Tibial artery (tissue), 4 donors: Measurements from ENCODE around the gene NTM.

ENCODE experiments used
- DNase-seq, 2 donors: peaks; one replicate each; pipeline ENCODE4 v3.0.0-alpha.2; 2019
- H3K27ac ChIP-seq, 2 donors: fragments of 200-600 bp; sonication (generic) in 1 of 2; 1 replicate in 1 of 2; 2 replicates in 1 of 2; pipeline ENCODE4 v1.5.1; 2018 to 2019; ENCODE audit warnings: mild to moderate bottlenecking in 1 of 2
- H3K27me3 ChIP-seq, 2 donors: fragments of 200-600 bp; sonication (generic) in 1 of 2; one replicate each; pipeline versions ENCODE4 v1.5.1 to v1.6.0; 2016 to 2019
- H3K36me3 ChIP-seq, 3 donors: fragments of 200-600 bp; sonication (generic) in 2 of 3; one replicate each; pipeline ENCODE4 v1.5.1; 2016 to 2019; ENCODE audit warnings: mild to moderate bottlenecking in 2 of 3
- H3K4me1 ChIP-seq, 4 donors: fragments of 200-600 bp; sonication (generic) in 2 of 4; 1 replicate in 3 of 4; 2 replicates in 1 of 4; pipeline ENCODE4 v1.5.1; 2016 to 2019
- H3K4me3 ChIP-seq, 2 donors: fragments of 200-600 bp; sonication (generic) in 1 of 2; 1 replicate in 1 of 2; 2 replicates in 1 of 2; pipeline ENCODE4 v1.5.1; 2018 to 2019; ENCODE audit warnings: mild to moderate bottlenecking in 2 of 2
- H3K9me3 ChIP-seq, 3 donors: fragments of 200-600 bp; sonication (generic) in 1 of 3; one replicate each; pipeline ENCODE4 v1.5.1; 2016 to 2019
- CTCF ChIP-seq, 2 experiments: fragments of 200-600 bp in 1 of 2; fragments of 450-650 bp in 1 of 2; IDR thresholded peaks; one replicate each; pipeline ENCODE4 v1.5.1; 2017 to 2019; ENCODE audit warnings: antibody characterized with exemption in 2 of 2, mild to moderate bottlenecking in 1 of 2, moderate library complexity in 1 of 2
- intact Hi-C: fragments of 100-400 bp; cut with DNase I; formaldehyde crosslinking; loops from one replicate; pipeline ENCODE4 v1.15.0; 2023; ENCODE audit warnings: low total_unique reads

Gene NTM

GRCh38 chr11:132046288-132046865 lies 676.0 kb downstream of the NTM start:
- no peak for TF ChIP-seq CTCF (IDR thresholded peaks at IDR 0.05)
- Histone ChIP-seq H3K9me3 (peaks cover 0 to 4% (median 0%) of the 10 kb centered on the region in 3 donors), H3K36me3 (no peaks in the 10 kb centered on the region), H3K27ac (no peak overlapping the region), H3K4me1 (no peaks in the 10 kb centered on the region), H3K27me3 (no peaks in the 10 kb centered on the region), H3K4me3 (no peak overlapping the region)
- intact Hi-C loops = no loop called here
- DNase-seq = no peak

- Histone ChIP-seq H3K4me3 (no peak overlapping the region), H3K36me3 (no peaks in the 10 kb centered on the region), H3K9me3 (peaks cover 0 to 4% (median 0%) of the 10 kb centered on the region in 3 donors), H3K27me3 (no peaks in the 10 kb centered on the region), H3K4me1 (no peaks in the 10 kb centered on the region), H3K27ac (no peak overlapping the region)
- no peak for TF ChIP-seq CTCF (IDR thresholded peaks at IDR 0.05)
- DNase-seq = no peak
- intact Hi-C loops = no loop called here
Measured at GRCh38 chr11:132047167-132047566, 676.8 kb downstream of the NTM start.

GRCh38 chr11:132048040-132048439 lies 677.6 kb downstream of the NTM start:
- Histone ChIP-seq H3K4me3 (no peak overlapping the region), H3K36me3 (no peaks in the 10 kb centered on the region), H3K9me3 (peaks cover 0 to 4% (median 0%) of the 10 kb centered on the region in 3 donors), H3K27ac (no peak overlapping the region), H3K4me1 (no peaks in the 10 kb centered on the region), H3K27me3 (no peaks in the 10 kb centered on the region)
- no peak for TF ChIP-seq CTCF (IDR thresholded peaks at IDR 0.05)
- no peak for DNase-seq
- intact Hi-C loops = no loop called here

GRCh38 chr11:132049205-132049604 lies 678.8 kb downstream of the NTM start:
- no peak for TF ChIP-seq CTCF (IDR thresholded peaks at IDR 0.05)
- H3K27ac ChIP-seq = no peak overlapping the region
- H3K36me3 ChIP-seq = no peaks in the 10 kb centered on the region
- no peaks in the 10 kb centered on the region for H3K9me3 ChIP-seq
- H3K4me1 ChIP-seq = no peaks in the 10 kb centered on the region
- DNase-seq = no peak
- no peaks in the 10 kb centered on the region for H3K27me3 ChIP-seq
- intact Hi-C loops = no loop called here
- H3K4me3 ChIP-seq = no peak overlapping the region

GRCh38 chr11:132050049-132050448 lies 679.6 kb downstream of the NTM start:
- Histone ChIP-seq H3K27me3 (no peaks in the 10 kb centered on the region), H3K27ac (no peak overlapping the region), H3K9me3 (no peaks in the 10 kb centered on the region), H3K4me3 (no peak overlapping the region), H3K36me3 (no peaks in the 10 kb centered on the region), H3K4me1 (no peaks in the 10 kb centered on the region)
- DNase-seq = no peak
- intact Hi-C loops = no loop called here
- TF ChIP-seq CTCF (IDR thresholded peaks at IDR 0.05) = no peak
